Neuronal stem cell (in vitro differentiated cells): ENCODE data around the gene FOXO3.
A peak's percentile ranks its signal among the peaks of the same experiment; 100 is the strongest.
"Not testable (repeated sequence)": the region's sequence is repeated elsewhere in the genome, so short reads cannot be mapped to it uniquely, and the experiment has no call there.

ENCODE experiments used
- DNase-seq: peaks from one replicate; pipeline ENCODE4 v3.0.0-alpha.2; 2013; ENCODE audit warnings: low spot score
- H2AFZ ChIP-seq: one replicate; pipeline ENCODE4 v1.6.1; 2013; ENCODE audit warnings: mild to moderate bottlenecking, low read length, inconsistent platforms
- H2AK5ac ChIP-seq: 2 replicates; pipeline ENCODE4 v1.6.1; 2013; ENCODE audit warnings: low read depth, mild to moderate bottlenecking, inconsistent platforms, low read length, moderate library complexity, mixed read lengths
- H2BK120ac ChIP-seq: 2 replicates; pipeline ENCODE4 v1.6.1; 2013; ENCODE audit warnings: low read depth, mild to moderate bottlenecking, inconsistent platforms, low read length, moderate library complexity, mixed read lengths
- H2BK12ac ChIP-seq: one replicate; pipeline ENCODE4 v1.6.1; 2013; ENCODE audit warnings: low read length, inconsistent platforms
- H2BK15ac ChIP-seq: 2 replicates; pipeline ENCODE4 v1.6.1; 2013; ENCODE audit warnings: mild to moderate bottlenecking, low read length, inconsistent platforms, mixed read lengths
- H2BK5ac ChIP-seq: one replicate; pipeline ENCODE4 v1.6.1; 2013; ENCODE audit warnings: inconsistent platforms, mild to moderate bottlenecking, low read length, moderate library complexity
- H3K14ac ChIP-seq: one replicate; pipeline ENCODE4 v1.6.1; 2013; ENCODE audit warnings: low read length, inconsistent platforms
- H3K18ac ChIP-seq: 2 replicates; pipeline ENCODE4 v1.6.1; 2013; ENCODE audit warnings: low read length, inconsistent platforms
- H3K23ac ChIP-seq: 2 replicates; pipeline ENCODE4 v1.6.1; 2013; ENCODE audit warnings: low read depth, mild to moderate bottlenecking, mixed read lengths, low read length, inconsistent platforms; ENCODE audit not compliant: poor library complexity
- H3K27ac ChIP-seq: replicated peaks from 3 replicates; pipeline ENCODE4 v1.5.1; 2013; ENCODE audit warnings: low read length, inconsistent platforms
- H3K27me3 ChIP-seq, 3 experiments: 2 replicates each; pipeline ENCODE4 v1.6.1; 2013; ENCODE audit warnings: low read length in 3 of 3, mild to moderate bottlenecking in 2 of 3, inconsistent platforms in 1 of 3, low read depth in 1 of 3, mixed read lengths in 1 of 3, moderate library complexity in 1 of 3; ENCODE audit not compliant: control insufficient read depth in 3 of 3, insufficient read depth in 3 of 3
- H3K36me3 ChIP-seq, 2 donors: replicated peaks in 1 of 2; 2 replicates each; pipeline ENCODE4 v1.6.1; 2013; ENCODE audit warnings: low read length in 2 of 2; ENCODE audit not compliant: control insufficient read depth in 2 of 2, insufficient read depth in 2 of 2
- H3K4ac ChIP-seq: 2 replicates; pipeline ENCODE4 v1.6.1; 2013; ENCODE audit warnings: inconsistent platforms, mild to moderate bottlenecking, low read length, moderate library complexity
- H3K4me1 ChIP-seq, 2 donors: 1 replicate in 1 of 2; 2 replicates in 1 of 2; pipeline ENCODE4 v1.6.1; 2013; ENCODE audit warnings: low read length in 2 of 2, low read depth in 1 of 2; ENCODE audit not compliant: control insufficient read depth in 2 of 2, insufficient read depth in 1 of 2
- H3K4me2 ChIP-seq: one replicate; pipeline ENCODE4 v1.6.1; 2013; ENCODE audit warnings: mild to moderate bottlenecking, low read length, inconsistent platforms; ENCODE audit not compliant: insufficient read depth, poor library complexity, severe bottlenecking
- H3K4me3 ChIP-seq, 2 donors: 2 replicates each; pipeline ENCODE4 v1.5.1; 2013; ENCODE audit warnings: low read length in 2 of 2, mild to moderate bottlenecking in 2 of 2, inconsistent platforms in 1 of 2, moderate library complexity in 1 of 2
- H3K79me1 ChIP-seq: one replicate; pipeline ENCODE4 v1.6.1; 2013; ENCODE audit warnings: low read depth, mild to moderate bottlenecking, inconsistent platforms, low read length, moderate library complexity
- H3K9ac ChIP-seq: one replicate; pipeline ENCODE4 v1.6.1; 2013; ENCODE audit warnings: mild to moderate bottlenecking, low read depth, low read length, inconsistent platforms; ENCODE audit not compliant: poor library complexity
- H3K9me3 ChIP-seq, 2 donors: replicated peaks in 1 of 2; 2 replicates each; pipeline versions ENCODE3 to v1.6.1; 2013; ENCODE audit warnings: low read length in 2 of 2, mild to moderate bottlenecking in 2 of 2, inconsistent platforms in 1 of 2, low read depth in 1 of 2, mixed read lengths in 1 of 2, moderate library complexity in 1 of 2; ENCODE audit not compliant: control insufficient read depth in 2 of 2, insufficient read depth in 1 of 2
- H4K8ac ChIP-seq: one replicate; pipeline ENCODE4 v1.6.1; 2013; ENCODE audit warnings: low read depth, mild to moderate bottlenecking, inconsistent platforms, low read length, moderate library complexity
- H4K91ac ChIP-seq: one replicate; pipeline ENCODE4 v1.6.1; 2013; ENCODE audit warnings: low read length, low read depth, mild to moderate bottlenecking, inconsistent platforms; ENCODE audit not compliant: poor library complexity
- WGBS, 2 donors: extraction: QIAGEN DNeasy Blood & Tissue Kit; methylation state at CpG; one replicate each; pipeline ENCODE4 v1.1.7; 2013; ENCODE audit warnings: missing lambda C conversion rate in 2 of 2, mixed read lengths in 1 of 2; ENCODE audit not compliant: insufficient read length in 2 of 2, insufficient replicate concordance in 1 of 2; ENCODE audit errors: extremely low coverage in 2 of 2; 5-methylcytosine and 5-hydroxymethylcytosine counted together

The FOXO3 gene

GRCh38 chr6:108559097-108559883, 1.4 kb upstream of the FOXO3 start:
- Histone ChIP-seq H3K4me3 (peak overlapping the region; percentile 71 to 87), H3K9ac (peak overlapping the region; percentile 97), H2AK5ac (peak overlapping the region; percentile 46), H3K4me2 (peak overlapping the region; percentile 83), H2BK5ac (peak overlapping the region; percentile 96), H3K18ac (peak overlapping the region; percentile 99), H2BK120ac (peak overlapping the region; percentile 67), H3K27ac (peak overlapping the region; percentile 91), H2BK15ac (peak overlapping the region; percentile 92), H4K91ac (no peak overlapping the region), H3K27me3 (peaks cover 0 to 9% (median 0%) of the 10 kb centered on the region in 3 experiments), H3K36me3 (peaks cover 0 to 11% of the 10 kb centered on the region in 2 donors), H3K23ac (peak overlapping the region; percentile 93), H3K14ac (peak overlapping the region; percentile 98), H2AFZ (peak overlapping the region; percentile 87), H3K4ac (peak overlapping the region; percentile 84), H3K4me1 (peaks cover 0 to 19% of the 10 kb centered on the region in 2 donors), H4K8ac (peak overlapping the region; percentile 72), H3K9me3 (peaks cover 0 to 10% of the 10 kb centered on the region in 2 donors), H3K79me1 (peaks cover 9% of the 10 kb centered on the region), H2BK12ac (peak overlapping the region; percentile 90)
- no CpG with 5 or more reads among the region's 84 CpGs for WGBS, 2 donors
- DNase-seq, result peak; percentile 80

GRCh38 chr6:108559884-108560462, 744 bp upstream of the FOXO3 start:
- no peak overlapping the region for H2BK120ac ChIP-seq
- peaks cover 0 to 11% of the 10 kb centered on the region in 2 donors for H3K36me3 ChIP-seq
- H3K9ac ChIP-seq, result peak overlapping the region; percentile 97
- H3K23ac ChIP-seq, result peak overlapping the region; percentile 93
- H4K91ac ChIP-seq, result no peak overlapping the region
- peak overlapping the region; percentile 92 for H2BK15ac ChIP-seq
- peak overlapping the region; percentile 96 for H2BK5ac ChIP-seq
- H4K8ac ChIP-seq, result no peak overlapping the region
- H2AFZ ChIP-seq, result peak overlapping the region; percentile 87
- WGBS, 2 donors, result no CpG with 5 or more reads among the region's 64 CpGs
- H3K4me1 ChIP-seq, result peaks cover 0 to 18% of the 10 kb centered on the region in 2 donors
- H3K27me3 ChIP-seq, result peaks cover 0 to 9% (median 0%) of the 10 kb centered on the region in 3 experiments
- peak overlapping the region; percentile 99 for H3K18ac ChIP-seq
- H3K27ac ChIP-seq, result peak overlapping the region; percentile 91
- H3K4me2 ChIP-seq, result peak overlapping the region; percentile 83
- peak overlapping the region; percentile 82 for H3K14ac ChIP-seq
- no peak overlapping the region for H3K4ac ChIP-seq
- H3K79me1 ChIP-seq, result peaks cover 9% of the 10 kb centered on the region
- peak overlapping the region; percentile 71 to 87 for H3K4me3 ChIP-seq
- peaks cover 0 to 10% of the 10 kb centered on the region in 2 donors for H3K9me3 ChIP-seq
- peak overlapping the region; percentile 90 for H2BK12ac ChIP-seq
- H2AK5ac ChIP-seq, result peak overlapping the region; percentile 81
- DNase-seq, result peak; percentile 73

- H3K9me3 ChIP-seq, H3K27ac ChIP-seq, H2AFZ ChIP-seq, H2BK12ac ChIP-seq, H3K79me1 ChIP-seq, H3K14ac ChIP-seq, H2BK5ac ChIP-seq, H3K27me3 ChIP-seq, H2AK5ac ChIP-seq, H2BK120ac ChIP-seq, H3K23ac ChIP-seq, H4K91ac ChIP-seq, H3K18ac ChIP-seq, H4K8ac ChIP-seq, DNase-seq, H3K4ac ChIP-seq: not testable (repeated sequence)
- Histone ChIP-seq H3K4me3 (peak overlapping the region in 1 of 2 donors; percentile 73), H3K36me3 (peaks cover 0 to 17% of the 10 kb centered on the region in 2 donors), H3K9ac (peak overlapping the region; percentile 44), H2BK15ac (peak overlapping the region; percentile 83), H3K4me1 (peaks cover 0 to 18% of the 10 kb centered on the region in 2 donors), H3K4me2 (peak overlapping the region; percentile 94)
- no CpG with 5 or more reads among the region's 40 CpGs for WGBS, 2 donors
Measured at GRCh38 chr6:108561309-108561647, 561 bp downstream of the FOXO3 start.
